GM19455 (cell line): Measurements from ENCODE around the gene CCK.

Experiments used
- ATAC-seq: cut with Tn5 transposase; IDR thresholded peaks from one replicate; pipeline ENCODE4 v1.9.1; 2021; ENCODE audit not compliant: unreplicated experiment

The CCK gene

GRCh38 chr3:42269647-42270046, 3.7 kb upstream of the CCK start:
- no peak for ATAC-seq

- no peak for ATAC-seq
These were observed 1.9 kb upstream of the CCK start for GRCh38 chr3:42267878-42268277.

- ATAC-seq, result no peak
These were observed 660 bp downstream of the CCK start for GRCh38 chr3:42265059-42265991.

- ATAC-seq, result no peak
These were observed 1.5 kb downstream of the CCK start for GRCh38 chr3:42264399-42265058.

GRCh38 chr3:42263354-42264346, 2.3 kb downstream of the CCK start:
- ATAC-seq, result no peak

GRCh38 chr3:42262525-42262924, 3.5 kb downstream of the CCK start:
- no peak for ATAC-seq

- ATAC-seq, result no peak
These were observed 9.0 kb downstream of the CCK start for GRCh38 chr3:42257007-42257406.

GRCh38 chr3:42256135-42256819, 9.7 kb downstream of the CCK start:
- no peak for ATAC-seq

GRCh38 chr3:42254566-42254965, 11.4 kb downstream of the CCK start:
- no peak for ATAC-seq

GRCh38 chr3:42250761-42251160, 15.2 kb downstream of the CCK start:
- ATAC-seq, result no peak

- ATAC-seq, result peak; percentile 63
These were observed 18.4 kb downstream of the CCK start for GRCh38 chr3:42247576-42248027.

GRCh38 chr3:42246091-42246490, 19.9 kb downstream of the CCK start:
- no peak for ATAC-seq

- no peak for ATAC-seq
These were observed 29.4 kb downstream of the CCK start for GRCh38 chr3:42236611-42237010.

- ATAC-seq, result no peak
These were observed 30.5 kb downstream of the CCK start for GRCh38 chr3:42235532-42235931.

GRCh38 chr3:42230860-42231259, 35.1 kb downstream of the CCK start:
- ATAC-seq, result no peak

- ATAC-seq, result no peak
These were observed 35.9 kb downstream of the CCK start for GRCh38 chr3:42229942-42230688.

- ATAC-seq, result no peak
These were observed 36.6 kb downstream of the CCK start for GRCh38 chr3:42229266-42229941.

- no peak for ATAC-seq
These were observed 37.2 kb downstream of the CCK start for GRCh38 chr3:42228796-42229195.
